HFF-Myc (cell line): ENCODE data around the gene CAMTA1.

ENCODE experiments used
- DNase-seq: peaks from one replicate; pipeline ENCODE4 v3.0.0-alpha.2; 2011; ENCODE audit warnings: low read depth; ENCODE audit errors: extremely low read depth
- H3K4me3 ChIP-seq: replicated peaks from 2 replicates; pipeline ENCODE4 v1.5.1; 2011; ENCODE audit warnings: low read depth, mild to moderate bottlenecking, control low read depth, low read length
- TF ChIP-seq, protein P1 (sequence below): IDR thresholded peaks from 2 replicates; pipeline ENCODE4 v1.5.1; 2012; ENCODE audit warnings: mild to moderate bottlenecking, low read depth, low read length, control low read depth; ENCODE audit errors: missing control alignments

CAMTA1 gene

DNA sequence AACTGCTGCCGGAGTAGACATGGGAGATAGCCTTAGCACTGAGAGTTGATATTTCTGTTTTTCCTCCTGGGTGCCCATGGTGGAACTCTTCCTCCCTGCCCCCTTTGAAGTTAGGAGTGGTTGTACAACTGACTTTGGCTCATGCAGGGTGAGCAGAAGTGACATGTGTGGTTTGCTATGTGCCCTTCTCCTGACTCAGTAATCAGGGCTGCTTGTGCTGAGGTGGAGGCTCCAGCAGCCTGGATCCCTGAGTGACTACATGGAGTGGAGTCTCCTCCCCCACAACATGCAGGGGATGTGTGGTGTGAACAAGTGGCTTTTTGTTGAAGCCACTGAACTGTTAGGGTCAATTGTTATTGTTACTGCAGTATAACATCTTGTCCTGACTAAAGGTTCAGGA, 261.6 kb downstream of the CAMTA1 start:
- no peak overlapping the region for H3K4me3 ChIP-seq
- TF ChIP-seq, protein P1, sequence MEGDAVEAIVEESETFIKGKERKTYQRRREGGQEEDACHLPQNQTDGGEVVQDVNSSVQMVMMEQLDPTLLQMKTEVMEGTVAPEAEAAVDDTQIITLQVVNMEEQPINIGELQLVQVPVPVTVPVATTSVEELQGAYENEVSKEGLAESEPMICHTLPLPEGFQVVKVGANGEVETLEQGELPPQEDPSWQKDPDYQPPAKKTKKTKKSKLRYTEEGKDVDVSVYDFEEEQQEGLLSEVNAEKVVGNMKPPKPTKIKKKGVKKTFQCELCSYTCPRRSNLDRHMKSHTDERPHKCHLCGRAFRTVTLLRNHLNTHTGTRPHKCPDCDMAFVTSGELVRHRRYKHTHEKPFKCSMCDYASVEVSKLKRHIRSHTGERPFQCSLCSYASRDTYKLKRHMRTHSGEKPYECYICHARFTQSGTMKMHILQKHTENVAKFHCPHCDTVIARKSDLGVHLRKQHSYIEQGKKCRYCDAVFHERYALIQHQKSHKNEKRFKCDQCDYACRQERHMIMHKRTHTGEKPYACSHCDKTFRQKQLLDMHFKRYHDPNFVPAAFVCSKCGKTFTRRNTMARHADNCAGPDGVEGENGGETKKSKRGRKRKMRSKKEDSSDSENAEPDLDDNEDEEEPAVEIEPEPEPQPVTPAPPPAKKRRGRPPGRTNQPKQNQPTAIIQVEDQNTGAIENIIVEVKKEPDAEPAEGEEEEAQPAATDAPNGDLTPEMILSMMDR, result no peak
- DNase-seq, result no peak

DNA sequence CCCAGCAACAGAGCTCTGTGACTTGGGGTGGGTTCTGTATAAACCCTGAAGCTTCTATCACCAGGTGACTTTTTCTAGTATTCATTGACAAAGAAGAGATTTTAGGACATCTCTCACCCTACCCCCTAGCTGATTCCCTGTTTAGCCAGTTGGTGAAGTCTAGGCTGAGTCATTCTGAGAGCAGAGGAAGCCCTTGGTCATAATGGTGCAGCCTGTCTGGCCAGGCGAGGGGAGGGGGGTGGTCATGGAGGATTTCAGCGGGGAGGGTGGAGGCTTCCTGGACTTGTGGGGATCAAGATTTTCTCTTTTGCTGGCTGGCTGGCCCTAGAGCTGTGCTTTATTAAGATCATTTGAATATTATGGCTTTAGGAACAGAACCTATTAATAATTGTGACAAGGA, 262.6 kb downstream of the CAMTA1 start:
- DNase-seq, result no peak
- TF ChIP-seq, protein P1, result no peak
- no peak overlapping the region for H3K4me3 ChIP-seq

DNA sequence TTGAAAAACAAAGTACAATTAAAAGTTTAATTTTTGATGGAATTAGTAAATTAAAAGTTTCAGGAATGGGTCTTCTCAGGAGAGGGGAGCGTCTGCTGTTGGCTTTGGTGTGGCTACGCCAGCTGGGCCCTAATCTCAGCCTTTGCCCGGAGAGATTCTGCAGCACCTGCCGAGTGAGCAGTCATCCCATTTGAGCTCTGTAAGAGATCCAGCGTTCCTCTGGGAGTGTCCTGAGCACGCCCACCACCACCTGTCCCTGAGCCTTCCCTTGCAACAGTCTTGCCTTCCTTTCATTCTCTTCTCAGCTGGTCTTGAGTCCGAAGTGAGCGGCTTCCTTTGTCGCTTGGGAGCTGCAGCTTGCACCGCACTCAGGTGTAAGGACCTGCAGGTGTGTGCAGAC, 263.1 kb downstream of the CAMTA1 start:
- DNase-seq, result no peak
- TF ChIP-seq, protein P1, result no peak
- H3K4me3 ChIP-seq, result no peak overlapping the region

DNA sequence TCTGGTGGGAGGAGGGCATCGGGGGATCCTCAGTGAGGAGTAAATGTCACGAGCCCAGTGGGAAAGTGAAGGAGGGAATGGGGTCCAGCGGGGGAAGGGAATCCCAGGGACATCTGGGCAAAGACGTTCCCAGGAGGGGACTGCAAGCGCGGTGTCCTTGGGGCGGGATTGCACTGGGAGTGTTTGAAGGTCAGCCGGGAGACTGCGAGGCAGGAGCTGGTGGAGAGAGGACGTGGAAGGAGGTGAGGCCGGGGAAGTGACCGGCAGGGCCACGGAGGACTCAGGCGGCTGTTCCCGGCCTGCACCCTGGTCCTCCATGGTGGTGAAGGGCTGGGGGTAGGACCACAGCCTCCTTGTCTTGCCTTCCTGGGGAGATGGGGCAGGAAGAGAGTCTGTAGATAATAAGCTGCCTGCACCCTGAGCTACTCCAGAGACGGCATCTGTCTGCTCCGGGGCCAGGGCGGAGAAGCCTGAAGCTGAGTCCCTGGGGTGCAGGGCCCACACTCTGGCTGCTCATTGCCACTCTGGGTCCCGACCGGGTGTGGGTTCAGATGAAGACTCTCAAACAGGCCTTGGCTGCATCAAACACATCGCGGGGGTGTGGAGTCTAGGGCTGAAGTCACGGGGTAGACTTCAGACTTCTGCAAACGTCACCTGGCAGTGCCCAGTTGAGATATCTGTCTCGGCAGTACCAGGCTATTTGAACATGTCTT, 264.8 kb downstream of the CAMTA1 start:
- H3K4me3 ChIP-seq, result no peak overlapping the region
- TF ChIP-seq, protein P1, result no peak
- DNase-seq, result no peak

DNA sequence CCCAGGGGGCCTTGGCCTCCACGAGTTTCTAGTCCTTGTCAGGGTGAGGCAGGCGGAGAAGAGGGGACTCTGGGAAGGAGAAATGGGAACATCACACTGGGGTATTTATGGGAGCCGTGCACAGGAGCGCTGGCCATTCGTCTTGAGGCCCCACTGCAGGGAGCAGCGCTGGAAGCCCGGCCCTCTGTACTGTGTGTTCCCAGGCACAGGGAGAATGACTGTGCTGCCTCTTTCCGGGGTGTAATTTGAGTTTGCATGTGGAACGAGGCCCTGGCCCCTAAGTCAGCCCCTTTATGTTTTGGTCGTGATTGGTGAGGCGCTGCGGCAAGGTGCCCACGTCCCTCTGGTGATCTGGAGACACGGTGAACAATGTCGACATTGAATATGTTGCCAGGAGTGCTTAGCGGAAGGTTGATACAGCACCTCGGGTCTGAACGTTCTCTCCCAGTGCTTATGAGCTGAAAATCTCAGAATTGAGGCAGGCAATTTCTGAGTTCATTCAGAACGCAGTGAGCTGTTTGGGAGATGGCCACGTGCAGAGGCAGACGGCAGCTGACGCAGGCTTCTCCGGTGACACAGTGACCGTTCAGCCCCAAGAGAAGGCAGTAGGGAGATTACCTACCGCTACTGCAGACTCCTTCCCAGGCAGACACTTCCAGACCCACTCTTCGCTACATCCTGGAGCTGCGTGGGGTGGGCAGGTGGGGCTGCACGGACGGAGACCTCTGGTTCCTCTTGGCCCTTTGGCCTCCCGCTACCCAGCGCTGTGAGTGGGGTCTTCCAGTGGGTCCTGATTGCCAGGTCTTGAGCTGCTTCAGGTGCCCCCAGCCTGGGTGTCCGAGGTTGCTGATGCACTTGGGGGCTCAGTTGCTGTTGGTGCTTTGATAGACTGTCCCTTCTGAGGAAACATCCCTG, 265.8 kb downstream of the CAMTA1 start:
- TF ChIP-seq, protein P1, result no peak
- no peak overlapping the region for H3K4me3 ChIP-seq
- no peak for DNase-seq

DNA sequence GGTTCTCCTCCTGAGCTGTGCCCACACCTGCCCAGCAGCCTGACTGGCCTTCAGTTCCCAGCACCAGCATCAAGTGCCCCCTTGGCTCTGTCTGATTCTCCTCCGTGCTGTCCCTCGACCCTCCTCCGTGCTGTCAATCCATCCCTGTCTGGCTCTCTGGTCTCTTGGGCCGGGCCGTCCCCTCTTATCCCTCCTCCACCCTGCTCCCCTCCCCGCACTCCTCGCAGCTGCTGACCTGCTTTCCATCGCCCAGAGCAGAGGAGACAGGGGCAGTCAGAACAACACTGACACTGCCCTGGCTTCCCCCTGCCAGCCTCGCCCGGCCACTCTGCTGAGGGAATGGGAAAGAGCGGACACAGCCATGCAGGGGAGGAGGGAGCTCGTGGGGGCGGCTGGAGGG, 267.4 kb downstream of the CAMTA1 start:
- TF ChIP-seq, protein P1, result no peak
- no peak overlapping the region for H3K4me3 ChIP-seq
- DNase-seq, result no peak
